Heart left ventricle (tissue), 13 donors: ENCODE data around the gene F2R.

Experiments used
- CTCF ChIP-seq, 12 donors: fragments of 200-600 bp; sonication (generic) in 4 of 12; IDR thresholded peaks; one replicate each; pipeline versions ENCODE4 v1.5.0 to v1.8.0; 2018 to 2022; ENCODE audit warnings: antibody characterized with exemption in 12 of 12, mild to moderate bottlenecking in 5 of 12
- POLR2A ChIP-seq, 2 donors: fragments of 450-650 bp; IDR thresholded peaks; one replicate each; pipeline ENCODE4 v1.6.1; 2017; ENCODE audit warnings: antibody characterized with exemption in 2 of 2, mild to moderate bottlenecking in 2 of 2, moderate library complexity in 2 of 2
- donor health status: ischemic (EF 13 %, LVEDD 7.1; RV severe dilation, severe dysfunction).
- donor health status: DM: no; HTN: yes; CAD: no.
- donor health status: DM: no; HTN: no; CAD: no.
- donor health status: ischemic (EF 25% LVEDD 6.9; RV normal size, moderate dysfunction).
- donor health status: ischemic (EF 25% LVEDD 5.7; RV mildly dilated, moderate dysfunction).
- donor health status: ischemic (EF 35%, LVEDD 5.7; RV mildly dilated, moderate dysfunction).
- donor health status: nonischemic (EF 11% LVEDD 7.7; RV severe dilation, severe dysfunction).
- donor health status: DM: yes; HTN: yes; CAD: no.
- donor health status: PGD.
- donor health status: ischemic (EF 29% LVEDD 5.4; RV normal size, mild dysfunction).
- donor health status: nonischemic (EF 23%, LVEDD 6.1; RV moderate dilation, normal function).

DNA sequence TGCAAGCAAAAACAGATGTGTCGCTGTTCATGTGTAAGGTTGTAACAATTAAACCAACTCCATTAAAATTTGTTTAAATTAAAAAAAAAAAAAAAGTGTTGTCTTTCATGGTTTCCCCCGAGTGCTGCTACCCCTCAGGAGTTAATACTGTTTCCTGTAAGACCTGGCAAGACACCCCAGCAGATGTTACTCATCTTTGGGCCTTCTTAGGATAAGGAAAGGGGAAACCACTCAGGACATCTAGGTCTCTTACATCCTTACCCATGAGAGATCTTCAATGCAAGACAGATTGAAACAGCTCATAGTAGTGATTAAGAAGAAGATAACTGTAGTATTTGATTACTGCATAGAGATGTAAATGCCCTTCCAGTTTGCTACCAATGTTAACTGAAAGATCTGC, 33.5 kb upstream of the F2R start:
- TF ChIP-seq POLR2A (IDR thresholded peaks at IDR 0.05) (no peak), CTCF (IDR thresholded peaks at IDR 0.05) (no peak)
